Endothelial cell (in vitro differentiated cells): ENCODE data around the gene MCU. TPM values are rescaled to one million over a fixed set of nuclear protein-coding genes. Genes with fewer than 3 reads are reported as not detected.

Source experiments
- DNase-seq: peaks from one replicate; pipeline ENCODE4 v3.0.0; 2021; ENCODE audit warnings: low spot score
- H3K27ac Mint-ChIP-seq: one replicate; pipeline ENCODE4 v1.8.0; 2021; ENCODE audit warnings: mixed read lengths, inconsistent platforms; ENCODE audit not compliant: unreplicated experiment
- H3K27me3 Mint-ChIP-seq: one replicate; pipeline ENCODE4 v1.8.0; 2021; ENCODE audit warnings: mild to moderate bottlenecking, moderate library complexity, mixed read lengths, inconsistent platforms; ENCODE audit not compliant: unreplicated experiment
- H3K36me3 Mint-ChIP-seq: one replicate; pipeline ENCODE4 v1.8.0; 2021; ENCODE audit warnings: mild to moderate bottlenecking, low read depth, mixed read lengths, inconsistent platforms; ENCODE audit not compliant: unreplicated experiment
- H3K4me1 Mint-ChIP-seq: one replicate; pipeline ENCODE4 v1.8.0; 2021; ENCODE audit warnings: mild to moderate bottlenecking, mixed read lengths, inconsistent platforms; ENCODE audit not compliant: unreplicated experiment
- H3K4me3 Mint-ChIP-seq: one replicate; pipeline ENCODE4 v1.8.0; 2021; ENCODE audit warnings: mild to moderate bottlenecking, mixed read lengths, inconsistent platforms; ENCODE audit not compliant: unreplicated experiment
- H3K9me3 Mint-ChIP-seq: one replicate; pipeline ENCODE4 v1.8.0; 2021; ENCODE audit warnings: mixed read lengths, inconsistent platforms; ENCODE audit not compliant: unreplicated experiment
- microRNA-seq: library from miRNA; unstranded; fragments of <30 nt; microRNA quantifications from one replicate; pipeline ENCODE4, GENCODE V29; 2020; ENCODE audit not compliant: unreplicated experiment
- total RNA-seq: library from RNA; stranded (reverse); fragmentation: NEBNext Ultra II Directional; extraction: Animal tissue kit (Norgen Biotek cat#: 25700); gene quantifications from one replicate; pipeline ENCODE4 v1.2.1, GENCODE V29; 2021; ENCODE audit not compliant: unreplicated experiment
- TF ChIP-seq, protein P1 (sequence below): fragments of 200-600 bp; sonication (generic); IDR thresholded peaks from one replicate; pipeline ENCODE4 v1.5.0; 2021; ENCODE audit warnings: antibody characterized with exemption; ENCODE audit not compliant: unreplicated experiment

Gene MCU
- total RNA-seq, 1 donor from 2014 or later, result 39.6 TPM

DNA sequence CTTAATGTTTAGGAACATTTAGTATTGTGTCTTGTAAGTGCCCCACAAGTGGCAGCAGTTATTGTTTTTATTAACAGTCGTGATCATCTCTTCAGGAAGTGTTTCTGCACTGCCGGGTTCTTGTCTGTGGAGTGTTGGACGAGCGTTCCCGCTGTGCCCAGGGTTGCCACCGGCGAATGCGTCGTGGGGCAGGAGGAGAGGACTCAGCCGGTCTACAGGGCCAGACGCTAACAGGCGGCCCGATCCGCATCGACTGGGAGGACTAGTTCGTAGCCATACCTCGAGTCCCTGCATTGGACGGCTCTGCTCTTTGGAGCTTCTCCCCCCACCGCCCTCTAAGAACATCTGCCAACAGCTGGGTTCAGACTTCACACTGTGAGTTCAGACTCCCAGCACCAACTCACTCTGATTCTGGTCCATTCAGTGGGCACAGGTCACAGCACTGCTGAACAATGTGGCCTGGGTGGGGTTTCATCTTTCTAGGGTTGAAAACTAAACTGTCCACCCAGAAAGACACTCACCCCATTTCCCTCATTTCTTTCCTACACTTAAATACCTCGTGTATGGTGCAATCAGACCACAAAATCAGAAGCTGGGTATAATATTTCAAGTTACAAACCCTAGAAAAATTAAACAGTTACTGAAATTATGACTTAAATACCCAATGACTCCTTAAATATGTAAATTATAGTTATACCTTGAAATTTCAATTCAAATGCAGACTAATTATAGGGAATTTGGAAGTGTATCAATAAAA is 240.5 kb downstream of the MCU start:
- peaks cover 3% of the 10 kb centered on the region for H3K4me1 Mint-ChIP-seq
- no peak overlapping the region for H3K27ac Mint-ChIP-seq
- TF ChIP-seq, protein P1, sequence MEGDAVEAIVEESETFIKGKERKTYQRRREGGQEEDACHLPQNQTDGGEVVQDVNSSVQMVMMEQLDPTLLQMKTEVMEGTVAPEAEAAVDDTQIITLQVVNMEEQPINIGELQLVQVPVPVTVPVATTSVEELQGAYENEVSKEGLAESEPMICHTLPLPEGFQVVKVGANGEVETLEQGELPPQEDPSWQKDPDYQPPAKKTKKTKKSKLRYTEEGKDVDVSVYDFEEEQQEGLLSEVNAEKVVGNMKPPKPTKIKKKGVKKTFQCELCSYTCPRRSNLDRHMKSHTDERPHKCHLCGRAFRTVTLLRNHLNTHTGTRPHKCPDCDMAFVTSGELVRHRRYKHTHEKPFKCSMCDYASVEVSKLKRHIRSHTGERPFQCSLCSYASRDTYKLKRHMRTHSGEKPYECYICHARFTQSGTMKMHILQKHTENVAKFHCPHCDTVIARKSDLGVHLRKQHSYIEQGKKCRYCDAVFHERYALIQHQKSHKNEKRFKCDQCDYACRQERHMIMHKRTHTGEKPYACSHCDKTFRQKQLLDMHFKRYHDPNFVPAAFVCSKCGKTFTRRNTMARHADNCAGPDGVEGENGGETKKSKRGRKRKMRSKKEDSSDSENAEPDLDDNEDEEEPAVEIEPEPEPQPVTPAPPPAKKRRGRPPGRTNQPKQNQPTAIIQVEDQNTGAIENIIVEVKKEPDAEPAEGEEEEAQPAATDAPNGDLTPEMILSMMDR, result no peak
- H3K27me3 Mint-ChIP-seq, result no peaks in the 10 kb centered on the region
- H3K9me3 Mint-ChIP-seq, result no peaks in the 10 kb centered on the region
- H3K4me3 Mint-ChIP-seq, result no peak overlapping the region
- H3K36me3 Mint-ChIP-seq, result peaks cover 9% of the 10 kb centered on the region
- no peak for DNase-seq

DNA sequence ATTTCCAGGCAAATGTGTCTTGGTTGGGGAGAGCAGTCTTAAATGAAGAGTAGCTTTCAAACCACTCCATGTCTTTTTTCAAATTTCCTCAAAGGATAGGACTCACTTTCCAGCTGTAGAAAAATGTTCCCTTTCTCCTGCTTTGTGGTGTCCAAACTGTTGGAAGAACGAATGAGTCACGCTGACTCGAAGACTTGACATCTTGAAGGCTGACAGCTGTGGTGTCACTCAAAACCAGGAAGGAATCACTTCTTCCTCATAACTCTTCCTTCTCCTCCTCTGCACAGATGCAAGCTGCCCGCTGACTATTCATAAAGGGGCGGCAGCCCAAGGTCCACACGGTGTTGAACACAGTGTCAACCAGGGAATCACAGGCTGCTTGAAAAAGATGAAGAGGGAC is 243.4 kb downstream of the MCU start:
- peaks cover 8% of the 10 kb centered on the region for H3K4me1 Mint-ChIP-seq
- no peaks in the 10 kb centered on the region for H3K9me3 Mint-ChIP-seq
- H3K27me3 Mint-ChIP-seq, result no peaks in the 10 kb centered on the region
- TF ChIP-seq, protein P1, result no peak
- peaks cover 9% of the 10 kb centered on the region for H3K36me3 Mint-ChIP-seq
- DNase-seq, result no peak
- no peak overlapping the region for H3K4me3 Mint-ChIP-seq
- H3K27ac Mint-ChIP-seq, result no peak overlapping the region

Small RNA genes within 50 kb of the gene (microRNA-seq; reads per million reads assigned to microRNA genes)
- gene MIR4676, result 1.2 reads per million, percentile 17 among the genes with 10 or more reads in this experiment

Other genes with a start within 250 kb of the MCU start
- gene MICU1, start 66.1 kb upstream of the MCU start, total RNA-seq, result 39.9 TPM
- 5.5 TPM for gene OIT3, start 201.6 kb downstream of the MCU start, total RNA-seq